Erythroblast (primary cell): ENCODE data around the gene TAF15.

Source experiments
- GATA1 ChIP-seq: IDR thresholded peaks from 2 replicates; pipeline ENCODE4 v1.6.1; 2011; ENCODE audit warnings: low read depth, mild to moderate bottlenecking, control low read depth, low read length, moderate library complexity
- POLR2A ChIP-seq: IDR thresholded peaks from 2 replicates; pipeline ENCODE4 v1.6.1; 2011; ENCODE audit warnings: mild to moderate bottlenecking, low read length

DNA sequence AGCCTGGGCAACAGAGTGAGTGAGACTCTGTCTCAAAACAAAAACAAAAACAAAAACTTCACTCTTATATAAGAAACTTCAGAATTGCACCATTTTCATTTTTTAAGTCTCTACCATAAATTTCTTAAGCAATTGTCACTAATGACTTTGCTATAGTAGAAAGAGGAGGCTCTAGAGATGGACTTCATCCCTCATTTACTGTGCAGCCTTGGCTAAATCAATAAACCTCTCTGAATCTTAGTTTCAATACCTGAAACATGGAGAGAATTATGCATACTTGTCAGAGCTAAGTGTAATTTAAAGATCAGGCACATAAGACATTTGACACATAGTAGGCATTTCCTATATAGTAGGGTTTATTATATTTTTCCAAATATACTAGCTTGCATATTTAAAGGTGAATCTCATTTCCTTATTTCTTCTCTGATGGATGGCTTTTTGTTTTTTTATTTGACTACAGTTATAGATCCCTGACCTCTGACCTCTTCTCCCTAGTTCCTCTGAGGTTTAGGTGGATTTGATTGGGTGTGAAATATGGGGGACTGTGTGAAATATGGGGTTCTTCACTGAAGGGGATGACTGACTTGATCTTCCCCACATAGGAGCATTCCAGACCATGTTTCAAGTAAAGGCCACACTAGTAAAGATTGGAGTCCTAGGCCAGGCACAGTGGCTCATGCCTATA lies 68.2 kb downstream of the TAF15 start:
- TF ChIP-seq POLR2A (no peak), GATA1 (no peak)
